Measurements from ENCODE around the gene MIF.
"Not testable (repeated sequence)": the region's sequence is repeated elsewhere in the genome, so short reads cannot be mapped to it uniquely, and the experiment has no call there.

MIF gene

DNA sequence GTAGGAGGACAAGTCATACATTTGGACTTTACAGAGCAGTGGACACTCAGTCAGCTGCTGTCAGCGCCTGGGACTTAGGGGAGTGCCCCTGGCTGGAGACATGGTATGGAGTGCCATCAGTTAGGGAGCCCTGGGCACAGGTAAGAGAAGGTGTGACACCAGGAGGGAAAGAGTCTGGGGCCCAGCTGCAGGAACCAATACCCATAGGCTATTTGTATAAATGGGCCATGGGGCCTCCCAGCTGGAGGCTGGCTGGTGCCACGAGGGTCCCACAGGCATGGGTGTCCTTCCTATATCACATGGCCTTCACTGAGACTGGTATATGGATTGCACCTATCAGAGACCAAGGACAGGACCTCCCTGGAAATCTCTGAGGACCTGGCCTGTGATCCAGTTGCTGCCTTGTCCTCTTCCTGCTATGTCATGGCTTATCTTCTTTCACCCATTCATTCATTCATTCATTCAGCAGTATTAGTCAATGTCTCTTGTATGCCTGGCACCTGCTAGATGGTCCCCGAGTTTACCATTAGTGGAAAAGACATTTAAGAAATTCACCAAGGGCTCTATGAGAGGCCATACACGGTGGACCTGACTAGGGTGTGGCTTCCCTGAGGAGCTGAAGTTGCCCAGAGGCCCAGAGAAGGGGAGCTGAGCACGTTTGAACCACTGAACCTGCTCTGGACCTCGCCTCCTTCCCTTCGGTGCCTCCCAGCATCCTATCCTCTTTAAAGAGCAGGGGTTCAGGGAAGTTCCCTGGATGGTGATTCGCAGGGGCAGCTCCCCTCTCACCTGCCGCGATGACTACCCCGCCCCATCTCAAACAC lies 850 bp upstream of the MIF start:
- H3K27ac ChIP-seq (ENCODE audit: low read depth, low read length, severe bottlenecking) = peak overlapping the region; percentile 94
- peaks cover 28% of the 10 kb centered on the region for H3K36me3 ChIP-seq (ENCODE audit: control insufficient read depth, insufficient read depth, low read length)
- peaks cover 5% of the 10 kb centered on the region for H3K4me1 ChIP-seq (ENCODE audit: control insufficient read depth, insufficient read depth, low read length, poor library complexity, severe bottlenecking)
- peak overlapping the region; percentile 86 for H3K4me3 ChIP-seq (ENCODE audit: extremely low read depth, insufficient read depth, low read length, poor library complexity, severe bottlenecking)
- 51 to 79% methylated on average over 4 to 7 of the region's 11 CpGs for WGBS, 2 experiments (ENCODE audit: insufficient coverage in 2 of 2)
- H3K9me3 ChIP-seq (ENCODE audit: control insufficient read depth, low read length) = peaks cover 16% of the 10 kb centered on the region

DNA sequence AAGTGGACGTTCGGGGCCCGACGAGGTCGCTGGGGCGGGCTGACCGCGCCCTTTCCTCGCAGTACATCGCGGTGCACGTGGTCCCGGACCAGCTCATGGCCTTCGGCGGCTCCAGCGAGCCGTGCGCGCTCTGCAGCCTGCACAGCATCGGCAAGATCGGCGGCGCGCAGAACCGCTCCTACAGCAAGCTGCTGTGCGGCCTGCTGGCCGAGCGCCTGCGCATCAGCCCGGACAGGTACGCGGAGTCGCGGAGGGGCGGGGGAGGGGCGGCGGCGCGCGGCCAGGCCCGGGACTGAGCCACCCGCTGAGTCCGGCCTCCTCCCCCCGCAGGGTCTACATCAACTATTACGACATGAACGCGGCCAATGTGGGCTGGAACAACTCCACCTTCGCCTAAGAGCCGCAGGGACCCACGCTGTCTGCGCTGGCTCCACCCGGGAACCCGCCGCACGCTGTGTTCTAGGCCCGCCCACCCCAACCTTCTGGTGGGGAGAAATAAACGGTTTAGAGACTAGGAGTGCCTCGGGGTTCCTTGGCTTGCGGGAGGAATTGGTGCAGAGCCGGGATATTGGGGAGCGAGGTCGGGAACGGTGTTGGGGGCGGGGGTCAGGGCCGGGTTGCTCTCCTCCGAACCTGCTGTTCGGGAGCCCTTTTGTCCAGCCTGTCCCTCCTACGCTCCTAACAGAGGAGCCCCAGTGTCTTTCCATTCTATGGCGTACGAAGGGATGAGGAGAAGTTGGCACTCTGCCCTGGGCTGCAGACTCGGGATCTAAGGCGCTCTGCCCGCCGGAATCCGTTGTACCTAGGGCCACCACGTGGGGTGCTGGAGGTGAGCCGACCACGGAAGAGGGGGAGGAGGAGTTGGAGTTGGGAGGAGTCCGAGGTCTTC lies 771 bp downstream of the MIF start:
- Histone ChIP-seq H3K4me3 (ENCODE audit: extremely low read depth, insufficient read depth, low read length, poor library complexity, severe bottlenecking) (peak overlapping the region; percentile 86), H3K27ac (ENCODE audit: low read depth, low read length, severe bottlenecking) (peak overlapping the region; percentile 94), H3K4me1 (ENCODE audit: control insufficient read depth, insufficient read depth, low read length, poor library complexity, severe bottlenecking) (peaks cover 3% of the 10 kb centered on the region), H3K9me3 (ENCODE audit: control insufficient read depth, low read length) (peaks cover 16% of the 10 kb centered on the region), H3K36me3 (ENCODE audit: control insufficient read depth, insufficient read depth, low read length) (peaks cover 32% of the 10 kb centered on the region)
- 0 to 1% methylated on average over 41 to 63 of the region's 79 CpGs for WGBS, 2 experiments (ENCODE audit: insufficient coverage in 2 of 2)

DNA sequence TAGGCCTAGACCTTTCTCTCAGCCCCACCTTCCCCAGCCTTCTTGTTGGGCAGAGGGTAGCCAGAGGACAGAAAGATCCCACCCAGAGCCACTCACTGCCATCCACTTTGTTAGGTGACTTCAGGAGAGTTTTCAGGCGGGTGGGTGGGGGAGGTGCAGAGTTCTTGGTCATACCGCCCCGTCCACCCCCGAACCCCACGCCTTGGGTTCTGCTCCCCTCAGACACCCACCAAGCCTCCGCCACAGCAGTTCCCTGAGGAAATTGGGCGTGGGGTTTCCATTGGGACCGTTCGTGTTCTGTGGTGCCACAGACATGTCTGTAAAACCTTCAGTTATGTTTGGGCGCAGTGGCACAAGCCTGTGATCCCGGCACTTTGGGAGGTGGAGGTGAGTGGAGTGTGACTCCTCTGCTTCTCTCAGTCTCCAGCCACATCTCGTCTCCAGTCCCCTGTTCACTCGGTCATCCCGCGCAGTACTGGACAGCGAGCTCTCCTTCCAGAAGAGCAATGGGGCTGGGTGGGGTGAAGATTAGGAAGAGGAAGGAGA lies 1.5 kb downstream of the MIF start:
- Histone ChIP-seq H3K36me3 (ENCODE audit: control insufficient read depth, insufficient read depth, low read length) (peaks cover 32% of the 10 kb centered on the region), H3K4me3 (ENCODE audit: extremely low read depth, insufficient read depth, low read length, poor library complexity, severe bottlenecking) (peak overlapping the region; percentile 86), H3K4me1 (ENCODE audit: control insufficient read depth, insufficient read depth, low read length, poor library complexity, severe bottlenecking) (peaks cover 3% of the 10 kb centered on the region), H3K9me3 (ENCODE audit: control insufficient read depth, low read length) (peaks cover 19% of the 10 kb centered on the region), H3K27ac (ENCODE audit: low read depth, low read length, severe bottlenecking) (no peak overlapping the region)
- 80 to 84% methylated on average over 6 to 11 of the region's 16 CpGs for WGBS, 2 experiments (ENCODE audit: insufficient coverage in 2 of 2)

DNA sequence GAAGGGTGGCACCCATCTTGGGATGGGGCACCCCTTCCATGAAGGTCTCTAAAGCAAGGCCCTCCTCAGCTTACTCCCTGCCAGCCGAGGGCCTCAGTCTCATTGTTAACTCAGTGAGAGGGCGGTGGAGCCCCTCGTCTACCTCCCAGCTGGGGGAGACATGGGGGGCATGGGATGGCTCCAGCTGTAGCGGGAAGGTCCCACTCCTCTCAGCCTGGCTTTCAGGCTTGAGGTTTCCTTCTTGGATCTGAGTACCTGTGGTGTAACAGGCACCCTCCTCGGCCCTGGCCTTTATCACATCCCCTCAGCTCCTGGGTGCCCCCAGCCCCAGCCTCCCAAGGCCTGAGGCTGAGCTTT lies 2.0 kb downstream of the MIF start:
- H3K4me3 ChIP-seq (ENCODE audit: extremely low read depth, insufficient read depth, low read length, poor library complexity, severe bottlenecking) = no peak overlapping the region
- H3K4me1 ChIP-seq (ENCODE audit: control insufficient read depth, insufficient read depth, low read length, poor library complexity, severe bottlenecking) = peaks cover 3% of the 10 kb centered on the region
- peaks cover 18% of the 10 kb centered on the region for H3K9me3 ChIP-seq (ENCODE audit: control insufficient read depth, low read length)
- no peak overlapping the region for H3K27ac ChIP-seq (ENCODE audit: low read depth, low read length, severe bottlenecking)
- H3K36me3 ChIP-seq (ENCODE audit: control insufficient read depth, insufficient read depth, low read length) = peaks cover 32% of the 10 kb centered on the region
- WGBS, 2 experiments (ENCODE audit: insufficient coverage in 2 of 2) = 88 to 100% methylated on average over 3 to 4 of the region's 5 CpGs

DNA sequence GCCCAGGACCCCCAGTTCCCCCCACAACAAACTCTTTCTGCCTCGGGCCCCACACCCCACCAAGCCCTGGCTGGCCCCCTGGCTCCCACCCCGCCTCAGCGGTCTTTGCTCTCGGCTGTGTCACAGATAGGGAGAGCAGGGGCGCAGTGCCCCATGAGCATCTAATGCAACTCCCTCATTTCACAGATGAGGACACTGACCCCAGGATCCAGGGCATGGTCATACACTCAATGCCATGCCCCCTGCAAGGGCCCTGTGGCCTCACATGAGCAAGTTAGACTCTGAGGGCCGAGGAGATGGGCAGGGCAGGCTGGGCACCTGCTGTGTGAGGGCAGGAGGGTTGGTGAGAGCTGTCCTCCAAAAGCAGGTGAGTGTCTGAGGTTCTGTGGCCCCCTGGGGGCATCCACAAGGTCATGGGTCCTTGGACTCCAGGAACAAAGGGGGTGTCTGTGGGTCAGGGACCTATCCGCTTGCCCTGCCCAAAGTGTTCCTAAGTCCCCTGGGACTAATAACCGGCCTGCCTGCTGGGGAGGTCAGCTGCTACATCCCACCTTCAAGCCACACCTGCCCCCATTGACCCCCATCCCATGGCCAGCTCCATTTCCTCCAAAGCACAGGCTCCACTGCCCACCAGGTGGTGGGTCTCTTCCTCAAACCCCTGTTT lies 2.5 kb downstream of the MIF start:
- H3K4me1 ChIP-seq (ENCODE audit: control insufficient read depth, insufficient read depth, low read length, poor library complexity, severe bottlenecking) = peaks cover 3% of the 10 kb centered on the region
- WGBS, 2 experiments (ENCODE audit: insufficient coverage in 2 of 2) = 90 to 93% methylated on average over 6 of the region's 8 CpGs
- H3K27ac ChIP-seq (ENCODE audit: low read depth, low read length, severe bottlenecking) = no peak overlapping the region
- H3K36me3 ChIP-seq (ENCODE audit: control insufficient read depth, insufficient read depth, low read length) = peaks cover 32% of the 10 kb centered on the region
- no peak overlapping the region for H3K4me3 ChIP-seq (ENCODE audit: extremely low read depth, insufficient read depth, low read length, poor library complexity, severe bottlenecking)
- peaks cover 13% of the 10 kb centered on the region for H3K9me3 ChIP-seq (ENCODE audit: control insufficient read depth, low read length)

- Histone ChIP-seq H3K9me3 (ENCODE audit: control insufficient read depth, low read length) (peaks cover 7% of the 10 kb centered on the region), H3K4me1 (ENCODE audit: control insufficient read depth, insufficient read depth, low read length, poor library complexity, severe bottlenecking) (peaks cover 3% of the 10 kb centered on the region), H3K4me3 (ENCODE audit: extremely low read depth, insufficient read depth, low read length, poor library complexity, severe bottlenecking) (no peak overlapping the region), H3K36me3 (ENCODE audit: control insufficient read depth, insufficient read depth, low read length) (peaks cover 32% of the 10 kb centered on the region), H3K27ac (ENCODE audit: low read depth, low read length, severe bottlenecking) (no peak overlapping the region)
- WGBS, 2 experiments (ENCODE audit: insufficient coverage in 2 of 2) = 93 to 100% methylated on average over 1 to 3 of the region's 3 CpGs
These were observed 3.1 kb downstream of the MIF start for GRCh38 chr22:23897320-23897719.

GRCh38 chr22:23898006-23898974 lies 4.1 kb downstream of the MIF start:
- Histone ChIP-seq H3K4me1 (ENCODE audit: control insufficient read depth, insufficient read depth, low read length, poor library complexity, severe bottlenecking) (peaks cover 3% of the 10 kb centered on the region), H3K36me3 (ENCODE audit: control insufficient read depth, insufficient read depth, low read length) (peaks cover 32% of the 10 kb centered on the region), H3K27ac (ENCODE audit: low read depth, low read length, severe bottlenecking) (no peak overlapping the region), H3K4me3 (ENCODE audit: extremely low read depth, insufficient read depth, low read length, poor library complexity, severe bottlenecking) (no peak overlapping the region), H3K9me3 (ENCODE audit: control insufficient read depth, low read length) (peaks cover 3% of the 10 kb centered on the region)
- 37 to 76% methylated on average over 3 to 7 of the region's 8 CpGs for WGBS, 2 experiments (ENCODE audit: insufficient coverage in 2 of 2)

DNA sequence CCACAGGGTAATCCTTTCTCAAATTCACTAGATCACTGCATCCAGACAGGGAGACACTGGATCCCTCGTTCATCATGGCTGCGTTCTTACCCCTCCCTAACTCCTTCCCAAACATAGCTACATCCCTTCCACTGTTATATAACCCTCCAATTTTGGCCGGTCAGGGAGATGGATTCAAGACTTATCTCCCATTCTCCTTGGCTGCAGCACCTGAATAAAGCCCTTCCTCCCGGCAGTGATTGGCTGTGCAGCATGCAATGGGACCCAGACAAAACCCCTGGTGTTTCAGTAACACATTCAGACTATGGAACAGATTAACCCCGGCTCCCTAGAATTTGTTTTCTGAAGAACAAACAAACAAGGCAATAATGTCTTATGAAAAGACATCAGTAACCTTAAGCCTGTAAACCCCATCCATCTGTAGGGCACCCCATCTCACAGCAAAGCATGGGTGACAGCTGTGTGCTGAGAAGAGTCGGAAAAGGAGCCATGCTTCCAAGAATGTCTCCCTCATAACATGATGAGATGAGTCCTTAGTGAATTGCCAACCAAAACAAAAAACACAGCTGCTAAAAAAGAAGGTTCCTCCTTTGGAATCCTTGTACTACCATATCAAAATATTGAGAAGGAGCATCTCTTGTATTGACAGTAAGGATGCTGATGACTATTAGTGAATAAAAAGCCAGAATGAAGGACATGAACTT lies 5.0 kb downstream of the MIF start:
- Histone ChIP-seq H3K4me3 (ENCODE audit: extremely low read depth, insufficient read depth, low read length, poor library complexity, severe bottlenecking) (no peak overlapping the region), H3K36me3 (ENCODE audit: control insufficient read depth, insufficient read depth, low read length) (peaks cover 32% of the 10 kb centered on the region), H3K9me3 (ENCODE audit: control insufficient read depth, low read length) (peaks cover 3% of the 10 kb centered on the region), H3K27ac (ENCODE audit: low read depth, low read length, severe bottlenecking) (no peak overlapping the region), H3K4me1 (ENCODE audit: control insufficient read depth, insufficient read depth, low read length, poor library complexity, severe bottlenecking) (peaks cover 3% of the 10 kb centered on the region)
- 87 to 96% methylated on average over 5 to 6 of the region's 6 CpGs for WGBS, 2 experiments (ENCODE audit: insufficient coverage in 2 of 2)

- not testable (repeated sequence) for H3K27ac ChIP-seq (ENCODE audit: low read depth, low read length, severe bottlenecking); H3K9me3 ChIP-seq (ENCODE audit: control insufficient read depth, low read length); H3K4me3 ChIP-seq (ENCODE audit: extremely low read depth, insufficient read depth, low read length, poor library complexity, severe bottlenecking); H3K4me1 ChIP-seq (ENCODE audit: control insufficient read depth, insufficient read depth, low read length, poor library complexity, severe bottlenecking)
- WGBS, 2 experiments (ENCODE audit: insufficient coverage in 2 of 2) = 100% methylated on average over 2 to 3 of the region's 4 CpGs
- peaks cover 32% of the 10 kb centered on the region for H3K36me3 ChIP-seq (ENCODE audit: control insufficient read depth, insufficient read depth, low read length)
These were observed 6.0 kb downstream of the MIF start for GRCh38 chr22:23900227-23900626.

Data from mesodermal cell (in vitro differentiated cells).